GM18868 (cell line): ENCODE data around the gene FMO3.

Source experiments
- ATAC-seq: cut with Tn5 transposase; IDR thresholded peaks from one replicate; pipeline ENCODE4 v1.9.1; 2021; ENCODE audit warnings: mild to moderate bottlenecking, moderate library complexity; ENCODE audit not compliant: unreplicated experiment

FMO3 gene

DNA sequence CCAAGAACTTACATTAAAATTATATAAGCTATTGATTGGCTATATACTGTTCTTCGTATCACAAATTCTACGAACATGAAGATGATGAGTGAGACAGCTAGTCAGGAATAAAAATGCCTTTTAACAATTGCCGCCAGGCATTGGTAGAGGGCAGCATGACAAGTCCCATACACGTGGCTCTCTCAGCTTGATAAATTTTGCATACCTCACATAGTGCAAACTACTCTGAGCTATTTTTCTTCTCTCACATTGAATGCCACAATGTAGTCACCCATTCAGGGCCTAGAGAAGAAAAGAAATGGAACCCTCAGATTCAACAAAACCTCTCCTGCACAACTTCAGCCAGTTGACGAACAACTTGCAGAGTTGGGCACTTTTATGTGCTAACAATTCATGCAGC lies 67.4 kb downstream of the FMO3 start:
- no peak for ATAC-seq

DNA sequence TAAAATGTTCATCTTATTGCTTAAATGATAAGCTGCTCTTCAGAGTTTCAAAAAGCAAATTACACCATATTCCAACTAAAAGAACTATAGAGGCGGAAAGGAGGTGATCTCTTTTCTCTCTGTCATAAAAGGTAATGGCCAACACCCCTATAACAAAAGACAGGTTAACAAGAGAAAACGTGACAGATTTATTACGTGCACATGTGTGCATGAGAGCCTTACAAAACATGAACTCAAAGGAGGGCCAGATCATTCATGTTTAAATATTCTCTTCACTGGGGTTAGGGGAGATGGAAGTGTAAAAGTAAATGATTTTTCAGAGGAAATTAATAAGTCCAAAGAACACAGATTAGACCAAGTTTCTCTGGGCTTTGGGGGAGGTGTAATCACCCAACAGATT lies 67.8 kb downstream of the FMO3 start:
- ATAC-seq = no peak

DNA sequence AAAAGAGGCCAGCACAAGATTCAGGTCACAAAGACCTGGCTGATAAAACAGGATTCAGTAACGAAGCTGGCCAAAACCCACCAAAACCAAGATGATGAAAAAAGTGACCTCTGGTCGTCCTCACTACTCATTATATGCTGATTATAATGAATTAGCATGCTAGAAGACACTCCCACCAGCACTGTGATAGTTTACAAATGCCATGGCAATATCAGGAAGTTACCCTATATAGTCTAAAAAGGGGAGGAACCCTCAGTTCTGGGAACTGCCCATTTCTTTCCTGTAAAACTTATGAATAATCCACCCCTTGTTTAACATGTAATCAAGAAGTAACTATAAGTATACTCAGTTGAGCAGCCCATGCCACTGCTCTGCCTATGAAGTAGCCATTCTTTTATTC lies 68.4 kb downstream of the FMO3 start:
- ATAC-seq = no peak

DNA sequence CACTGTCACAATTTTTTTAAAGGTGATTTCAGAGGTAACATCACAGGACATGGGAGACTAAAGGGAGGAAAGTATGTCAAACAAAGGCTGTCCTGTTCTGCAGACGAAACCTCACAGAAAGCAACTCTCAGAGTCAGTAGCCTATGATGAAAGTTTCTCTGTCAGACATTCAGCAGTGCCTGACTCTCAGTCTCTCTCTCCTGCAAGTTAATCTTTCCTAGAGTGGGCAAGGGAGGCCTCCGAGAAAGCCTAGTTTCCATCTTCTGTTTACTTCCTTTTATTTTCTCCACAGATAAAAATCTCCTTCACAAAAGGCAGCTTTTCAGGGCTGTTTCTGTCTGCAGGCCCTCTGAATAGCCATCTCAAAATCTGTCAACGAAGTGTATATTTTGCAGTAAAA lies 69.5 kb downstream of the FMO3 start:
- no peak for ATAC-seq

DNA sequence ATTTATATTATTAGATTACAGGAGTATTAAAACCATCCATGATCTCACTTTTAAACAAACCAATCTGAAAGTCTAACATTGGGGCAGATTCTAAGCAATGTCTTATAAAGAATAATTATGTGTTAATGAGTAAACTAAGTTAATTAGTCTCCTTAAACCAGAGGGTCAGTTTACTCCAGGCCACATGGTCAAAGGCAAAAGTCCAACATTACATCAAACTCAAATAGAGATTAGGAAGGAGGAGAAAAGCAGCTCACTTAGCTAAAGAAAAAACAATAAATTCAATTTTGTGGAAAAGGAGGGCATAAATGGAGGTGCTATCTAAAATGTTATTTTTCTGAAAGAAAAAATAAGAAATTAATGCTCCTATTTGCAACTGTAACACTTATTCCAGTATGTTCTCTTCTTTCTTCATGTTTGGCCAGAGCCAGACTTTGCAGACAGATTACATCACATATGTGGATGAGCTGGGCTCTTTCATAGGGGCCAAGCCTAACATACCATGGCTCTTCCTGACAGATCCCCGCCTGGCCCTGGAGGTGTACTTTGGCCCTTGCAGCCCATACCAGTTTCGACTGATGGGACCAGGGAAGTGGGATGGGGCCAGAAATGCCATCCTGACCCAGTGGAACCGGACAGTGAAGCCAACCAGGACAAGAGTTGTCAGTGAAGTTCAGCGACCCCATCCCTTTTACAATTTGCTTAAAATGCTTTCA lies 70.1 kb downstream of the FMO3 start:
- no peak for ATAC-seq

DNA sequence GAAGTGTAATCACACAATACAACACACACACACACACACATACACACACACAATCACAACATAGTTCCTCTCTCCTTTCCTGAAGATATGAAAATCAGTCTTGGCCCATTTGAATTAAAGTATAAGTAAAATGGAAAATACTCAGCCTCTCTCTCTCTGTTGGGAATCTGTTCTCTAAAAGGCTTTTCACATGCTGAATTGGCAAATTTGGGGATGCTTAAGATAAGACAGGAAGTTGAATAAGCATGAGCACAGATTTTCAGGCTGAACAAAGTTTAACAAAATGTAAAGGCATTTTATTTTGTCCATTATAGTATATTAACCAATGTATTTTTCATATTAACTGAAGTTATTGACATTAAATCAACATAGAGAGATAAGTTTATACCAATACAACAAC lies 70.7 kb downstream of the FMO3 start:
- ATAC-seq = no peak

DNA sequence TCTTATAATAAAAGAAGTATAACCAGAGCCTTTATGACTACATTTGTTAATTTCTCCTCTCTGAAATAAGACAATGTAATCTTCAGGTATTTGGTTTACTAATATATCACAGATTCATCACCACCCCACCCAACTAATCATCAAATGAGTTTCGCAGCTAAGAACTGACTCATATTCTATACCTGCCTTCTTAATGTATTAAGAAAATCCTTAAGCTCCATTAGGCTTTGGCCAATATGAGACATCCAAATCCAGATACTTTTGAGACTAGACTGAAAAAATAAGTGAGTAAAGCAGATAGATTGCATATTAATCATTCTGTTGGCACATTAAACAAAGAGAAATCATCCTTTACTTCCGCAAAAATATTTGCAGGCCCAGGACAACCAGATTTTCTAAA lies 75.7 kb downstream of the FMO3 start:
- no peak for ATAC-seq
